Measurements from ENCODE around the gene EEF1E1. TPM values are rescaled to one million over a fixed set of nuclear protein-coding genes. Genes with fewer than 3 reads are reported as not detected.
A peak's percentile ranks its signal among the peaks of the same experiment; 100 is the strongest.

The EEF1E1 gene
- total RNA-seq, 1 experiment from 2014 or later: 147 TPM

GRCh38 chr6:8086755-8087306 lies 15.5 kb downstream of the EEF1E1 start:
- intact Hi-C loops (cut with micrococcal nuclease; ENCODE audit: unreplicated experiment): no loop called here
- BruUV-seq (replicated peaks): no TSS peak

DNA sequence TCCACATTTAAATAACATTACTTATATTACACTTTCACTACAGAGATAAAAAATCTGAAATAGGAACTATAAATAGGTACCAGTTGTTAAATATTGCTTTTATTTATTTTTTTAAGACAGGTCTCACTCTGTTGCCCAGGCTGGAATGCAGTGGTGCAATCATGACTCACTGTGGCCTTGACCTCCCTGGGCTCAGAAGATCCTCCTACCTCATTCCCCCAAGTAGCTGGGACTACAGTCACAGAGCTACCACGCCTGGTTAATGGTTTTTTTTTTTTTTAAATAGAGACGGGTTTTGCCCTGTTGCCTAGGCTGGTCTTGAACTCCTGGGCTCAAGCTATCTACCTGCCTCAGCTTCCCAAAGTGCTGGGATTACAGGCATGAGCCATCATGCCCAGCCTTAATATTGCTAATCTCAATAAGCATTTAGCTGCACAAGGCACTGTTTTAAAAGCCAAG lies 17.3 kb downstream of the EEF1E1 start:
- POLR2A ChIA-PET (ENCODE audit: low non-redundant PET): no interaction called here
- BruUV-seq (replicated peaks): no TSS peak

More at GRCh38 chr6:8086755-8087306, 15.5 kb downstream of the EEF1E1 start:
- POLR2A ChIA-PET (ENCODE audit: low non-redundant PET): interaction anchor here (0.6 to 0.7 kb wide), 2 partner anchors 116 to 363 kb away, joined by 3 to 12 read pairs; no protein-coding TSS in a partner anchor
- CTCF ChIA-PET: no interaction called here
- Histone ChIP-seq H3K27ac (ENCODE audit: low read depth, low read length, poor library complexity, severe bottlenecking) (peak overlapping the region; percentile 31), H3K36me3 (ENCODE audit: insufficient read depth, low read length, poor library complexity, severe bottlenecking) (peaks cover 53% of the 10 kb centered on the region), H3K4me3 (ENCODE audit: low read depth, low read length, poor library complexity, severe bottlenecking) (no peak overlapping the region), H3K4me1 (ENCODE audit: insufficient read depth, low read length, poor library complexity, severe bottlenecking) (peaks cover 40% of the 10 kb centered on the region), H3K9me3 (ENCODE audit: low read depth, low read length, poor library complexity, severe bottlenecking) (peaks cover 15% of the 10 kb centered on the region), H3K27me3 (replicated peaks; ENCODE audit: insufficient read depth, low read depth, low read length, poor library complexity) (no peaks in the 10 kb centered on the region)
- DNase-seq (ENCODE audit: low spot score): no peak
- no peak for TF ChIP-seq EZH2 (IDR thresholded peaks at IDR 0.05; ENCODE audit: borderline replicate concordance, low read depth, low read length, poor library complexity, severe bottlenecking)
- TF ChIP-seq, protein P1, sequence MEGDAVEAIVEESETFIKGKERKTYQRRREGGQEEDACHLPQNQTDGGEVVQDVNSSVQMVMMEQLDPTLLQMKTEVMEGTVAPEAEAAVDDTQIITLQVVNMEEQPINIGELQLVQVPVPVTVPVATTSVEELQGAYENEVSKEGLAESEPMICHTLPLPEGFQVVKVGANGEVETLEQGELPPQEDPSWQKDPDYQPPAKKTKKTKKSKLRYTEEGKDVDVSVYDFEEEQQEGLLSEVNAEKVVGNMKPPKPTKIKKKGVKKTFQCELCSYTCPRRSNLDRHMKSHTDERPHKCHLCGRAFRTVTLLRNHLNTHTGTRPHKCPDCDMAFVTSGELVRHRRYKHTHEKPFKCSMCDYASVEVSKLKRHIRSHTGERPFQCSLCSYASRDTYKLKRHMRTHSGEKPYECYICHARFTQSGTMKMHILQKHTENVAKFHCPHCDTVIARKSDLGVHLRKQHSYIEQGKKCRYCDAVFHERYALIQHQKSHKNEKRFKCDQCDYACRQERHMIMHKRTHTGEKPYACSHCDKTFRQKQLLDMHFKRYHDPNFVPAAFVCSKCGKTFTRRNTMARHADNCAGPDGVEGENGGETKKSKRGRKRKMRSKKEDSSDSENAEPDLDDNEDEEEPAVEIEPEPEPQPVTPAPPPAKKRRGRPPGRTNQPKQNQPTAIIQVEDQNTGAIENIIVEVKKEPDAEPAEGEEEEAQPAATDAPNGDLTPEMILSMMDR (conservative IDR thresholded peaks at IDR 0.05; ENCODE audit: low read depth, low read length): no peak

DNA sequence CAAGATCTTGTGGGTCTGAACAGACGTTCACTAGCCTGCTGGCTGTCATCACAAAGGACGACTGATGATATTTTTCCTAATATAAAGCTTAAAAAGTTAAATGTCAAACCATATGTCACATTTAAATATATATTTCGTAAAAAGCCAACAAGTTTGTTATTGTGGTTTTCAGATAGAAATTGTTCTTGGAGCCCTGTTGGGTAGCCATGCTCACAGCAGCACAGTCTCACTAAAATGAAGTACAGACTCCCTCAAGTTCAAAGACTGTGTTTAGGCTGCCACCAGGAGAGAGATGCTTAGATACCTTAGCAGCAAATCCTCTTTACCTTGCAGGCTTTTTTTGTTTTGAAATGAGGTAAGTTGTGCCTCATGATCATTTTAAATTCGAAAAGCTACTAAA lies 17.8 kb downstream of the EEF1E1 start:
- no peak for TF ChIP-seq EZH2 (IDR thresholded peaks at IDR 0.05; ENCODE audit: borderline replicate concordance, low read depth, low read length, poor library complexity, severe bottlenecking)
- TF ChIP-seq, protein P1 (conservative IDR thresholded peaks at IDR 0.05; ENCODE audit: low read depth, low read length): no peak
- H3K27ac ChIP-seq (ENCODE audit: low read depth, low read length, poor library complexity, severe bottlenecking): peak overlapping the region; percentile 0
- H3K4me1 ChIP-seq (ENCODE audit: insufficient read depth, low read length, poor library complexity, severe bottlenecking): peaks cover 50% of the 10 kb centered on the region
- H3K36me3 ChIP-seq (ENCODE audit: insufficient read depth, low read length, poor library complexity, severe bottlenecking): peaks cover 41% of the 10 kb centered on the region
- H3K9me3 ChIP-seq (ENCODE audit: low read depth, low read length, poor library complexity, severe bottlenecking): peaks cover 7% of the 10 kb centered on the region
- H3K27me3 ChIP-seq (replicated peaks; ENCODE audit: insufficient read depth, low read depth, low read length, poor library complexity): no peaks in the 10 kb centered on the region
- POLR2A ChIA-PET (ENCODE audit: low non-redundant PET): no interaction called here
- no peak for DNase-seq (ENCODE audit: low spot score)
- no TSS peak for BruUV-seq (replicated peaks)
- CTCF ChIA-PET: no interaction called here
- no peak overlapping the region for H3K4me3 ChIP-seq (ENCODE audit: low read depth, low read length, poor library complexity, severe bottlenecking)
- intact Hi-C loops (cut with micrococcal nuclease; ENCODE audit: unreplicated experiment): no loop called here

More for the DNA sequence above, 17.3 kb downstream of the EEF1E1 start:
- TF ChIP-seq, protein P1 (conservative IDR thresholded peaks at IDR 0.05; ENCODE audit: low read depth, low read length): no peak
- no peak for TF ChIP-seq EZH2 (IDR thresholded peaks at IDR 0.05; ENCODE audit: borderline replicate concordance, low read depth, low read length, poor library complexity, severe bottlenecking)
- H3K4me3 ChIP-seq (ENCODE audit: low read depth, low read length, poor library complexity, severe bottlenecking): no peak overlapping the region
- H3K27me3 ChIP-seq (replicated peaks; ENCODE audit: insufficient read depth, low read depth, low read length, poor library complexity): no peaks in the 10 kb centered on the region
- H3K36me3 ChIP-seq (ENCODE audit: insufficient read depth, low read length, poor library complexity, severe bottlenecking): peaks cover 43% of the 10 kb centered on the region
- H3K9me3 ChIP-seq (ENCODE audit: low read depth, low read length, poor library complexity, severe bottlenecking): peaks cover 7% of the 10 kb centered on the region
- H3K4me1 ChIP-seq (ENCODE audit: insufficient read depth, low read length, poor library complexity, severe bottlenecking): peaks cover 50% of the 10 kb centered on the region
- H3K27ac ChIP-seq (ENCODE audit: low read depth, low read length, poor library complexity, severe bottlenecking): peak overlapping the region; percentile 0
- CTCF ChIA-PET: no interaction called here
- intact Hi-C loops (cut with micrococcal nuclease; ENCODE audit: unreplicated experiment): no loop called here
- no peak for DNase-seq (ENCODE audit: low spot score)
